ENCODE results near the gene FAM76B.

GRCh38 chr11:95760941-95761340 lies 28.6 kb downstream of the FAM76B start:
- no peak for TF ChIP-seq CTCF (IDR thresholded peaks at IDR 0.05)
- no peak for TF ChIP-seq POLR2A (IDR thresholded peaks at IDR 0.05)
